HepG2 (cell line): Measurements from ENCODE around the gene MARCHF6. TPM values are rescaled to one million over a fixed set of nuclear protein-coding genes. Genes with fewer than 3 reads are reported as not detected.

ENCODE experiments used
- ATF7 ChIP-seq, 2 experiments: fragments of 450-650 bp in 1 of 2; sonication (generic) in 1 of 2; formaldehyde crosslinking in 1 of 2; IDR thresholded peaks; 2 replicates each; pipeline versions ENCODE4 v1.4.0 to v1.6.1; 2016 to 2020; ENCODE audit warnings: antibody characterized with exemption in 1 of 2, mild to moderate bottlenecking in 1 of 2, missing genetic modification reagents in 1 of 2
- BCLAF1 ChIP-seq: fragments of 450-650 bp; IDR thresholded peaks from 2 replicates; pipeline ENCODE4 v1.6.1; 2017; ENCODE audit warnings: mild to moderate bottlenecking
- CENPX ChIP-seq: sonication (generic); formaldehyde crosslinking; IDR thresholded peaks from 2 replicates; pipeline ENCODE4 v1.9.0; 2021; ENCODE audit warnings: mild to moderate bottlenecking, missing genetic modification reagents, moderate library complexity
- CHD4 ChIP-seq: fragments of 200-600 bp; sonication (generic); IDR thresholded peaks from 2 replicates; pipeline ENCODE4 v1.7.0; 2017; ENCODE audit warnings: mild to moderate bottlenecking, low read length, borderline replicate concordance
- CREB1 ChIP-seq, 2 experiments: fragments of 450-650 bp in 1 of 2; IDR thresholded peaks; 2 replicates each; pipeline ENCODE4 v1.6.1; 2016 to 2017; ENCODE audit warnings: control low read depth in 1 of 2, mild to moderate bottlenecking in 1 of 2, missing compliant biosample characterization in 1 of 2, missing genetic modification characterization in 1 of 2
- CREM ChIP-seq, 2 experiments: sonication (generic) in 1 of 2; formaldehyde crosslinking in 1 of 2; IDR thresholded peaks; 2 replicates each; pipeline versions ENCODE4 v1.4.0 to v1.6.1; 2016 to 2020; ENCODE audit warnings: antibody characterized with exemption in 1 of 2, mild to moderate bottlenecking in 1 of 2, missing genetic modification reagents in 1 of 2
- MAX ChIP-seq: IDR thresholded peaks from 2 replicates; pipeline ENCODE4 v1.6.1; 2012; ENCODE audit warnings: inconsistent platforms
- MAZ ChIP-seq, 2 experiments: sonication (generic) in 1 of 2; formaldehyde crosslinking in 1 of 2; IDR thresholded peaks; 2 replicates each; pipeline versions ENCODE4 v1.5.0 to v1.6.1; 2012 to 2020; ENCODE audit warnings: low read depth in 2 of 2, mild to moderate bottlenecking in 2 of 2, borderline replicate concordance in 1 of 2, improper control_type of control experiment in 1 of 2, low read length in 1 of 2, missing genetic modification reagents in 1 of 2, moderate library complexity in 1 of 2
- MEIS1 ChIP-seq: sonication (generic); formaldehyde crosslinking; IDR thresholded peaks from 2 replicates; pipeline ENCODE4 v1.9.0; 2021; ENCODE audit warnings: mild to moderate bottlenecking, missing genetic modification reagents, moderate library complexity, borderline replicate concordance
- MXD1 ChIP-seq: sonication (generic); formaldehyde crosslinking; IDR thresholded peaks from 2 replicates; pipeline ENCODE4 v1.4.0; 2020; ENCODE audit warnings: mild to moderate bottlenecking, missing genetic modification reagents
- NFIC ChIP-seq: IDR thresholded peaks from 2 replicates; pipeline ENCODE4 v1.6.1; 2012; ENCODE audit warnings: mild to moderate bottlenecking, low read length, inconsistent platforms
- NFKBIZ ChIP-seq: IDR thresholded peaks from 2 replicates; pipeline ENCODE4 v1.6.1; 2018; ENCODE audit warnings: missing genetic modification reagents, missing compliant biosample characterization
- ONECUT2 ChIP-seq: sonication (generic); formaldehyde crosslinking; IDR thresholded peaks from 2 replicates; pipeline ENCODE4 v1.4.0; 2020; ENCODE audit warnings: missing genetic modification reagents
- PITX1 ChIP-seq: sonication (generic); formaldehyde crosslinking; IDR thresholded peaks from 2 replicates; pipeline ENCODE4 v1.5.1; 2020; ENCODE audit warnings: mild to moderate bottlenecking, missing genetic modification reagents
- RORA ChIP-seq: sonication (generic); formaldehyde crosslinking; IDR thresholded peaks from 2 replicates; pipeline ENCODE4 v1.5.0; 2020; ENCODE audit warnings: mild to moderate bottlenecking, missing genetic modification reagents, moderate library complexity
- RXRB ChIP-seq: IDR thresholded peaks from 2 replicates; pipeline ENCODE4 v1.6.1; 2016; ENCODE audit warnings: borderline replicate concordance, missing genetic modification reagents, missing compliant biosample characterization
- SMC3 ChIP-seq: IDR thresholded peaks from 2 replicates; pipeline ENCODE4 v1.6.1; 2011; ENCODE audit warnings: low read length, improper control_type of control experiment
- SOX5 ChIP-seq: IDR thresholded peaks from 2 replicates; pipeline ENCODE4 v1.6.1; 2016; ENCODE audit warnings: borderline replicate concordance
- SRSF4 ChIP-seq: fragments of 200-400 bp; formaldehyde crosslinking; IDR thresholded peaks from one replicate; pipeline ENCODE4 v1.6.1; 2018; ENCODE audit warnings: mild to moderate bottlenecking, low read depth, low read length, moderate library complexity; ENCODE audit not compliant: poor library complexity, severe bottlenecking
- ZHX1 ChIP-seq: sonication (generic); formaldehyde crosslinking; IDR thresholded peaks from 2 replicates; pipeline ENCODE4 v1.8.1; 2022; ENCODE audit warnings: low read depth, mild to moderate bottlenecking, missing genetic modification reagents
- ZNF430 ChIP-seq: sonication (generic); formaldehyde crosslinking; IDR thresholded peaks from 2 replicates; pipeline ENCODE4 v1.9.0; 2021; ENCODE audit warnings: mild to moderate bottlenecking, missing genetic modification reagents
- ZNF557 ChIP-seq: sonication (generic); formaldehyde crosslinking; IDR thresholded peaks from 2 replicates; pipeline ENCODE4 v1.4.0; 2020; ENCODE audit warnings: missing genetic modification reagents
- ZNF782 ChIP-seq: sonication (generic); formaldehyde crosslinking; IDR thresholded peaks from 2 replicates; pipeline ENCODE4 v1.4.0; 2020; ENCODE audit warnings: missing genetic modification reagents, mild to moderate bottlenecking, borderline replicate concordance
- ZSCAN21 ChIP-seq: sonication (generic); formaldehyde crosslinking; IDR thresholded peaks from 2 replicates; pipeline ENCODE4 v1.8.0; 2022; ENCODE audit warnings: mild to moderate bottlenecking, missing genetic modification reagents, moderate library complexity, borderline replicate concordance
- polyA plus RNA-seq, 8 experiments: library from polyadenylated mRNA; depleted of rRNA in 3 of 8; stranded (reverse) in 7 of 8; unstranded in 1 of 8; fragments of >200 nt; fragmentation: Illumina TruSeq in 4 of 8; extraction: Trizol in 4 of 8; gene quantifications; 2 replicates each; pipeline versions ENCODE4 v1.2.1 to v1.2.3, GENCODE V29; 2011 to 2016; ENCODE audit warnings: low read depth in 4 of 8, missing spikeins in 1 of 8, mixed read lengths in 1 of 8; ENCODE audit not compliant: insufficient read depth in 1 of 8
- total RNA-seq, 5 experiments: library from RNA; depleted of rRNA; stranded (reverse); fragments of >200 nt; fragmentation: Illumina TruSeq; extraction: Trizol; gene quantifications; 2 replicates each; pipeline ENCODE4 v1.2.3, GENCODE V29; 2016; ENCODE audit warnings: low read depth in 1 of 5

Gene MARCHF6
- total and polyA plus RNA-seq, 2 of the 13 experiments (the other 11 are each of a cell fraction or from before 2014, with no cell fraction given) = 48.6 to 107 TPM

- TF ChIP-seq ATF7 (IDR thresholded peaks at IDR 0.05) (no peak), ATF7 (CRISPR knock-in tag; IDR thresholded peaks at IDR 0.05) (no peak), RXRB (CRISPR knock-in tag) (peak; percentile 58), CREM (IDR thresholded peaks at IDR 0.05) (no peak), CREM (CRISPR knock-in tag; IDR thresholded peaks at IDR 0.05) (no peak), NFKBIZ (CRISPR knock-in tag) (no peak), SRSF4 (no peak), MEIS1 (no peak), ZSCAN21 (no peak), RORA (CRISPR knock-in tag) (no peak), ZNF430 (CRISPR knock-in tag) (peak; percentile 77; the same call in 1 of the 2 replicates), MXD1 (no peak), ONECUT2 (CRISPR knock-in tag) (no peak), MAX (peak; percentile 94), CREB1 (IDR thresholded peaks at IDR 0.05) (no peak), CREB1 (CRISPR knock-in tag; IDR thresholded peaks at IDR 0.05) (no peak), MAZ (IDR thresholded peaks at IDR 0.05; ENCODE audit: borderline replicate concordance, low read depth, low read length) (peak; percentile 70; the same call in 1 of the 2 replicates), MAZ (CRISPR knock-in tag; IDR thresholded peaks at IDR 0.05; ENCODE audit: low read depth) (0 out of 2 replicates have a peak, but pooled peaks have one; percentile 27), CHD4 (no peak), ZNF782 (CRISPR knock-in tag) (no peak), NFIC (0 out of 2 replicates have a peak, but pooled peaks have one; percentile 42), ZHX1 (CRISPR knock-in tag) (no peak), ZNF557 (CRISPR knock-in tag) (no peak; the same call in 1 of the 2 replicates), PITX1 (CRISPR knock-in tag) (peak; percentile 71), SMC3 (0 out of 2 replicates have a peak, but pooled peaks have one; percentile 8), CENPX (CRISPR knock-in tag) (no peak), SOX5 (CRISPR knock-in tag) (peak; percentile 74; the same call in 1 of the 2 replicates), BCLAF1 (no peak)
Observed at GRCh38 chr5:10331341-10331796, 22.1 kb upstream of the MARCHF6 start (continued).
